22Rv1 (cell line): ENCODE data around the gene WWP2.

ENCODE experiments used
- ZFX ChIP-seq: fragments of 450-650 bp; IDR thresholded peaks from 2 replicates; pipeline ENCODE4 v1.6.1; 2017; ENCODE audit warnings: antibody characterized with exemption, borderline replicate concordance
- TF ChIP-seq, protein P1 (sequence below): fragments of 450-650 bp; IDR thresholded peaks from 2 replicates; pipeline ENCODE4 v1.5.1; 2017; ENCODE audit warnings: mild to moderate bottlenecking

DNA sequence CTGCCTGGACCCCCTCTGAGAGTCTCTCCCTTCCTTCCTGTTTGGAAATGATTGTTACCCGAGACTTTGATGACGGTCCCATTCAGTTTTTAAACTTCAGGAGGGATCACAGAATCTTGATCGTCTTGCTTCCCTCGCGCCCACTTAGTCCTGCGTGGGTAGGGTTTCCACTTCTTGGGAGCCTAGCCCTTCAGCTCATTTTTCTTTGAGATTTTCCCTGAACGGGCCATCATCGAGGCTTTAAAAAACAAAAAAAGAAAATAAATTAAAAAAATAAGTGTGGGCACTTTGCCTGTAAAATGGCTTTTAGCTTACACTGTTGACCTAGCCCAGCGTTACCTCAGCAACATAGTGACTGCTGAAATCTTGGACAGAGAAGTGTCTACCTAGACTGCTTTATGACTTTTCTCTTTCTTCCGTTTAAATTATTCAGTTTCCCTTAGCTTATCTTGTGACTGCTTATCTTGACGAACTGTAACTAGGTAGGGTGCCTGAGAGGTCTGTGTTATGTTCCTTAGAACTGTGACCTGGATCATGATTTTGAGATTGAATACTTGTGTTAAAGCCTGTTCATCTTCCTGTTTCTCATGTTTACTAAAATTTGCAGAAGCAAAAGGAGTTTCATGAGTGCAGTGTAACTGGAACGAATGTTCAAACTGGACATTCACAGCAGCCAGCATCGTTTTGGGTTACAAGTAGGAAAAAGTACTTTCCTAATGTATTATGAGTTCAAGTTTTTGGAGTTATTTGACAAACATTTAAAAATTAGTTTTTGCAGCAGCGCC is 874 bp downstream of the WWP2 start:
- TF ChIP-seq, protein P1, sequence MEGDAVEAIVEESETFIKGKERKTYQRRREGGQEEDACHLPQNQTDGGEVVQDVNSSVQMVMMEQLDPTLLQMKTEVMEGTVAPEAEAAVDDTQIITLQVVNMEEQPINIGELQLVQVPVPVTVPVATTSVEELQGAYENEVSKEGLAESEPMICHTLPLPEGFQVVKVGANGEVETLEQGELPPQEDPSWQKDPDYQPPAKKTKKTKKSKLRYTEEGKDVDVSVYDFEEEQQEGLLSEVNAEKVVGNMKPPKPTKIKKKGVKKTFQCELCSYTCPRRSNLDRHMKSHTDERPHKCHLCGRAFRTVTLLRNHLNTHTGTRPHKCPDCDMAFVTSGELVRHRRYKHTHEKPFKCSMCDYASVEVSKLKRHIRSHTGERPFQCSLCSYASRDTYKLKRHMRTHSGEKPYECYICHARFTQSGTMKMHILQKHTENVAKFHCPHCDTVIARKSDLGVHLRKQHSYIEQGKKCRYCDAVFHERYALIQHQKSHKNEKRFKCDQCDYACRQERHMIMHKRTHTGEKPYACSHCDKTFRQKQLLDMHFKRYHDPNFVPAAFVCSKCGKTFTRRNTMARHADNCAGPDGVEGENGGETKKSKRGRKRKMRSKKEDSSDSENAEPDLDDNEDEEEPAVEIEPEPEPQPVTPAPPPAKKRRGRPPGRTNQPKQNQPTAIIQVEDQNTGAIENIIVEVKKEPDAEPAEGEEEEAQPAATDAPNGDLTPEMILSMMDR, result no peak
- TF ChIP-seq ZFX, result no peak
